Stomach (tissue), 4 donors: ENCODE measurements around the gene ZFR2.

Source experiments
- EP300 ChIP-seq: sonication (generic); formaldehyde crosslinking; IDR thresholded peaks from one replicate; pipeline ENCODE4 v1.6.1; 2017; ENCODE audit warnings: antibody characterized with exemption
- POLR2A ChIP-seq, 4 donors: fragments of 450-650 bp; IDR thresholded peaks; one replicate each; pipeline ENCODE4 v1.6.1; 2016; ENCODE audit warnings: antibody characterized with exemption in 4 of 4, control low read depth in 2 of 4, mild to moderate bottlenecking in 1 of 4, moderate library complexity in 1 of 4
- TF ChIP-seq, protein P1 (sequence below), 7 experiments: fragments of 450-650 bp in 4 of 7; fragments of 200-600 bp in 3 of 7; sonication (generic) in 3 of 7; IDR thresholded peaks; one replicate each; pipeline ENCODE4 v1.5.1; 2016 to 2019; ENCODE audit warnings: antibody characterized with exemption in 7 of 7, control low read depth in 2 of 7, mild to moderate bottlenecking in 1 of 7

DNA sequence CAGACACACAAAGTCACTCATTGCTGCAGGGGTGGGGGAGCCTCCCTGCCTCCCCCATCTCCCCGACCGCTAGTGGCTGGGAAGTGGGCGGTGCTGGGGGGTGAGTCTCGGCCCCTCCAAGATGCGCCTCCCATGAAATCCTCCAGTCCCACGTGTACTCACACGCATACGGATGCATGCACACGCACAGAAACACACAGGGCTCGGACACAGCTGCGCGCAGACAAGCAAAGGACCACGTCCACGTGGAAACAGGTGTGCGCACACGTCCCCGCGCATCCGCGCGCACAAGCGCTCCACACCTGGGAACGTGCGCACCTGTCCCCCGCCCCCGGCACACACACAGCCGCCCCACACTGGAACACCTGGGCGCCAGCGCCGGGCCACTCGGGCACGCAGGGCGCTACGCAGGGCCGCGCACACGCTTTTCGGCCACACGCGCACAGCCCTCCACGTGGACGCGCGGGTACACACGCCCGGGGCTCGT is 83.3 kb downstream of the ZFR2 start:
- TF ChIP-seq, protein P1, sequence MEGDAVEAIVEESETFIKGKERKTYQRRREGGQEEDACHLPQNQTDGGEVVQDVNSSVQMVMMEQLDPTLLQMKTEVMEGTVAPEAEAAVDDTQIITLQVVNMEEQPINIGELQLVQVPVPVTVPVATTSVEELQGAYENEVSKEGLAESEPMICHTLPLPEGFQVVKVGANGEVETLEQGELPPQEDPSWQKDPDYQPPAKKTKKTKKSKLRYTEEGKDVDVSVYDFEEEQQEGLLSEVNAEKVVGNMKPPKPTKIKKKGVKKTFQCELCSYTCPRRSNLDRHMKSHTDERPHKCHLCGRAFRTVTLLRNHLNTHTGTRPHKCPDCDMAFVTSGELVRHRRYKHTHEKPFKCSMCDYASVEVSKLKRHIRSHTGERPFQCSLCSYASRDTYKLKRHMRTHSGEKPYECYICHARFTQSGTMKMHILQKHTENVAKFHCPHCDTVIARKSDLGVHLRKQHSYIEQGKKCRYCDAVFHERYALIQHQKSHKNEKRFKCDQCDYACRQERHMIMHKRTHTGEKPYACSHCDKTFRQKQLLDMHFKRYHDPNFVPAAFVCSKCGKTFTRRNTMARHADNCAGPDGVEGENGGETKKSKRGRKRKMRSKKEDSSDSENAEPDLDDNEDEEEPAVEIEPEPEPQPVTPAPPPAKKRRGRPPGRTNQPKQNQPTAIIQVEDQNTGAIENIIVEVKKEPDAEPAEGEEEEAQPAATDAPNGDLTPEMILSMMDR (IDR thresholded peaks at IDR 0.05), result no peak
- TF ChIP-seq POLR2A (IDR thresholded peaks at IDR 0.05) (no peak), EP300 (no peak)
